Measurements from ENCODE around the gene SNAP25.

DNA sequence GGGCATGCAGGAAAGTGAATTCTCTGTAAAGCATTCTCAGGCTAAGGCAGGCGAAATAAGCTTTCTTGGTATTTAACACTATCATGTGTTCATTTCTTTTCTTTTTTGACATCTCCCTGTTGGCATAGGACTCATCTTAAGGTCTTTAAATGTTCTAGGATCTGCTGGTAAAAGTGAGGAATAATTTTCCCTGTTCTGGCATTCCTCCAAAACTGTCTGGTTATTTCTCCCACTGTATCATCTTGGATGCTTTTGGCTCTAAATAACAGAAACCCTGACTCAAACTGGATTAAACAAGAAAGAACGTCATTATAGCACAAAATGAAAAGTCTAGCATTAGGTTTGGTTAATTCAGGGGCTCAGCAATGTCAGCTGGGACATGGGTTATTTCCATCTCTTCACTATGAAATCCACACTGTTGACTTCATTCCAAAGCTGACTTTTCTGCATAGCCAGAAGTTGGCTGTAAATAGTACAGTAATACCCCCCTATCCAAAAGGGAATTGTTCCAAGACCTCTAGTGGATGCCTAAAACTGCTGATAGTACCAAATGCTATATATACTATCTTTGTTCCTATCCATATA, 37.9 kb upstream of the SNAP25 start:
- TF ChIP-seq, protein P1, sequence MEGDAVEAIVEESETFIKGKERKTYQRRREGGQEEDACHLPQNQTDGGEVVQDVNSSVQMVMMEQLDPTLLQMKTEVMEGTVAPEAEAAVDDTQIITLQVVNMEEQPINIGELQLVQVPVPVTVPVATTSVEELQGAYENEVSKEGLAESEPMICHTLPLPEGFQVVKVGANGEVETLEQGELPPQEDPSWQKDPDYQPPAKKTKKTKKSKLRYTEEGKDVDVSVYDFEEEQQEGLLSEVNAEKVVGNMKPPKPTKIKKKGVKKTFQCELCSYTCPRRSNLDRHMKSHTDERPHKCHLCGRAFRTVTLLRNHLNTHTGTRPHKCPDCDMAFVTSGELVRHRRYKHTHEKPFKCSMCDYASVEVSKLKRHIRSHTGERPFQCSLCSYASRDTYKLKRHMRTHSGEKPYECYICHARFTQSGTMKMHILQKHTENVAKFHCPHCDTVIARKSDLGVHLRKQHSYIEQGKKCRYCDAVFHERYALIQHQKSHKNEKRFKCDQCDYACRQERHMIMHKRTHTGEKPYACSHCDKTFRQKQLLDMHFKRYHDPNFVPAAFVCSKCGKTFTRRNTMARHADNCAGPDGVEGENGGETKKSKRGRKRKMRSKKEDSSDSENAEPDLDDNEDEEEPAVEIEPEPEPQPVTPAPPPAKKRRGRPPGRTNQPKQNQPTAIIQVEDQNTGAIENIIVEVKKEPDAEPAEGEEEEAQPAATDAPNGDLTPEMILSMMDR (tag by site-specific recombination; IDR thresholded peaks at IDR 0.05) = no peak
- TF ChIP-seq ZFP37 (tag by site-specific recombination; IDR thresholded peaks at IDR 0.05) (no peak), ZNF311 (tag by site-specific recombination; IDR thresholded peaks at IDR 0.05; ENCODE audit: borderline replicate concordance) (no peak), ZBTB7A (tag by site-specific recombination; IDR thresholded peaks at IDR 0.05; ENCODE audit: low read depth) (no peak), ZNF792 (tag by site-specific recombination; IDR thresholded peaks at IDR 0.05) (no peak), BCL11A (tag by site-specific recombination; IDR thresholded peaks at IDR 0.05; ENCODE audit: low read depth) (no peak), ZNF514 (tag by site-specific recombination; IDR thresholded peaks at IDR 0.05) (no peak), ZNF585B (tag by site-specific recombination; IDR thresholded peaks at IDR 0.05) (no peak), ZNF335 (tag by site-specific recombination; conservative IDR thresholded peaks at IDR 0.05) (no peak)
- TF ChIP-seq, protein P2, sequence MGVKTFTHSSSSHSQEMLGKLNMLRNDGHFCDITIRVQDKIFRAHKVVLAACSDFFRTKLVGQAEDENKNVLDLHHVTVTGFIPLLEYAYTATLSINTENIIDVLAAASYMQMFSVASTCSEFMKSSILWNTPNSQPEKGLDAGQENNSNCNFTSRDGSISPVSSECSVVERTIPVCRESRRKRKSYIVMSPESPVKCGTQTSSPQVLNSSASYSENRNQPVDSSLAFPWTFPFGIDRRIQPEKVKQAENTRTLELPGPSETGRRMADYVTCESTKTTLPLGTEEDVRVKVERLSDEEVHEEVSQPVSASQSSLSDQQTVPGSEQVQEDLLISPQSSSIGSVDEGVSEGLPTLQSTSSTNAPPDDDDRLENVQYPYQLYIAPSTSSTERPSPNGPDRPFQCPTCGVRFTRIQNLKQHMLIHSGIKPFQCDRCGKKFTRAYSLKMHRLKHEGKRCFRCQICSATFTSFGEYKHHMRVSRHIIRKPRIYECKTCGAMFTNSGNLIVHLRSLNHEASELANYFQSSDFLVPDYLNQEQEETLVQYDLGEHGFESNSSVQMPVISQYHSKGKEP (tag by site-specific recombination; IDR thresholded peaks at IDR 0.05) = no peak
- TF ChIP-seq, protein P3, sequence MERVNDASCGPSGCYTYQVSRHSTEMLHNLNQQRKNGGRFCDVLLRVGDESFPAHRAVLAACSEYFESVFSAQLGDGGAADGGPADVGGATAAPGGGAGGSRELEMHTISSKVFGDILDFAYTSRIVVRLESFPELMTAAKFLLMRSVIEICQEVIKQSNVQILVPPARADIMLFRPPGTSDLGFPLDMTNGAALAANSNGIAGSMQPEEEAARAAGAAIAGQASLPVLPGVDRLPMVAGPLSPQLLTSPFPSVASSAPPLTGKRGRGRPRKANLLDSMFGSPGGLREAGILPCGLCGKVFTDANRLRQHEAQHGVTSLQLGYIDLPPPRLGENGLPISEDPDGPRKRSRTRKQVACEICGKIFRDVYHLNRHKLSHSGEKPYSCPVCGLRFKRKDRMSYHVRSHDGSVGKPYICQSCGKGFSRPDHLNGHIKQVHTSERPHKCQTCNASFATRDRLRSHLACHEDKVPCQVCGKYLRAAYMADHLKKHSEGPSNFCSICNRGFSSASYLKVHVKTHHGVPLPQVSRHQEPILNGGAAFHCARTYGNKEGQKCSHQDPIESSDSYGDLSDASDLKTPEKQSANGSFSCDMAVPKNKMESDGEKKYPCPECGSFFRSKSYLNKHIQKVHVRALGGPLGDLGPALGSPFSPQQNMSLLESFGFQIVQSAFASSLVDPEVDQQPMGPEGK (tag by site-specific recombination; IDR thresholded peaks at IDR 0.05) = no peak
- TF ChIP-seq, protein P4, sequence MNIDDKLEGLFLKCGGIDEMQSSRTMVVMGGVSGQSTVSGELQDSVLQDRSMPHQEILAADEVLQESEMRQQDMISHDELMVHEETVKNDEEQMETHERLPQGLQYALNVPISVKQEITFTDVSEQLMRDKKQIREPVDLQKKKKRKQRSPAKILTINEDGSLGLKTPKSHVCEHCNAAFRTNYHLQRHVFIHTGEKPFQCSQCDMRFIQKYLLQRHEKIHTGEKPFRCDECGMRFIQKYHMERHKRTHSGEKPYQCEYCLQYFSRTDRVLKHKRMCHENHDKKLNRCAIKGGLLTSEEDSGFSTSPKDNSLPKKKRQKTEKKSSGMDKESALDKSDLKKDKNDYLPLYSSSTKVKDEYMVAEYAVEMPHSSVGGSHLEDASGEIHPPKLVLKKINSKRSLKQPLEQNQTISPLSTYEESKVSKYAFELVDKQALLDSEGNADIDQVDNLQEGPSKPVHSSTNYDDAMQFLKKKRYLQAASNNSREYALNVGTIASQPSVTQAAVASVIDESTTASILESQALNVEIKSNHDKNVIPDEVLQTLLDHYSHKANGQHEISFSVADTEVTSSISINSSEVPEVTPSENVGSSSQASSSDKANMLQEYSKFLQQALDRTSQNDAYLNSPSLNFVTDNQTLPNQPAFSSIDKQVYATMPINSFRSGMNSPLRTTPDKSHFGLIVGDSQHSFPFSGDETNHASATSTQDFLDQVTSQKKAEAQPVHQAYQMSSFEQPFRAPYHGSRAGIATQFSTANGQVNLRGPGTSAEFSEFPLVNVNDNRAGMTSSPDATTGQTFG (tag by site-specific recombination; IDR thresholded peaks at IDR 0.05; ENCODE audit: borderline replicate concordance) = no peak
- TF ChIP-seq, protein P5, sequence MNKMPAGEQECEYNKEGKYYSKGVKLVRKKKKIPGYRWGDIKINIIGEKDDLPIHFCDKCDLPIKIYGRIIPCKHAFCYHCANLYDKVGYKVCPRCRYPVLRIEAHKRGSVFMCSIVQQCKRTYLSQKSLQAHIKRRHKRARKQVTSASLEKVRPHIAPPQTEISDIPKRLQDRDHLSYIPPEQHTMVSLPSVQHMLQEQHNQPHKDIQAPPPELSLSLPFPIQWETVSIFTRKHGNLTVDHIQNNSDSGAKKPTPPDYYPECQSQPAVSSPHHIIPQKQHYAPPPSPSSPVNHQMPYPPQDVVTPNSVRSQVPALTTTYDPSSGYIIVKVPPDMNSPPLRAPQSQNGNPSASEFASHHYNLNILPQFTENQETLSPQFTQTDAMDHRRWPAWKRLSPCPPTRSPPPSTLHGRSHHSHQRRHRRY (tag by site-specific recombination; IDR thresholded peaks at IDR 0.05) = no peak
- TF ChIP-seq, protein P6, sequence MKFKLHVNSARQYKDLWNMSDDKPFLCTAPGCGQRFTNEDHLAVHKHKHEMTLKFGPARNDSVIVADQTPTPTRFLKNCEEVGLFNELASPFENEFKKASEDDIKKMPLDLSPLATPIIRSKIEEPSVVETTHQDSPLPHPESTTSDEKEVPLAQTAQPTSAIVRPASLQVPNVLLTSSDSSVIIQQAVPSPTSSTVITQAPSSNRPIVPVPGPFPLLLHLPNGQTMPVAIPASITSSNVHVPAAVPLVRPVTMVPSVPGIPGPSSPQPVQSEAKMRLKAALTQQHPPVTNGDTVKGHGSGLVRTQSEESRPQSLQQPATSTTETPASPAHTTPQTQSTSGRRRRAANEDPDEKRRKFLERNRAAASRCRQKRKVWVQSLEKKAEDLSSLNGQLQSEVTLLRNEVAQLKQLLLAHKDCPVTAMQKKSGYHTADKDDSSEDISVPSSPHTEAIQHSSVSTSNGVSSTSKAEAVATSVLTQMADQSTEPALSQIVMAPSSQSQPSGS (tag by site-specific recombination; IDR thresholded peaks at IDR 0.05; ENCODE audit: low read depth) = no peak
